GM15510 (cell line): Measurements from ENCODE around the gene FARP2.

Experiments
- POLR2A ChIP-seq: IDR thresholded peaks from 3 replicates; pipeline ENCODE4 v1.6.1; 2011; ENCODE audit warnings: borderline replicate concordance; ENCODE audit not compliant: insufficient read length; ENCODE audit errors: extremely low read depth

Gene FARP2

GRCh38 chr2:241508240-241509154 is 152.4 kb downstream of the FARP2 start, which contains the start of gene STK25:
STK25 (minus strand) TSS chr2:241508584; CDS start chr2:241508035, 549 bp downstream.
- TF ChIP-seq POLR2A = peak; percentile 78

DNA sequence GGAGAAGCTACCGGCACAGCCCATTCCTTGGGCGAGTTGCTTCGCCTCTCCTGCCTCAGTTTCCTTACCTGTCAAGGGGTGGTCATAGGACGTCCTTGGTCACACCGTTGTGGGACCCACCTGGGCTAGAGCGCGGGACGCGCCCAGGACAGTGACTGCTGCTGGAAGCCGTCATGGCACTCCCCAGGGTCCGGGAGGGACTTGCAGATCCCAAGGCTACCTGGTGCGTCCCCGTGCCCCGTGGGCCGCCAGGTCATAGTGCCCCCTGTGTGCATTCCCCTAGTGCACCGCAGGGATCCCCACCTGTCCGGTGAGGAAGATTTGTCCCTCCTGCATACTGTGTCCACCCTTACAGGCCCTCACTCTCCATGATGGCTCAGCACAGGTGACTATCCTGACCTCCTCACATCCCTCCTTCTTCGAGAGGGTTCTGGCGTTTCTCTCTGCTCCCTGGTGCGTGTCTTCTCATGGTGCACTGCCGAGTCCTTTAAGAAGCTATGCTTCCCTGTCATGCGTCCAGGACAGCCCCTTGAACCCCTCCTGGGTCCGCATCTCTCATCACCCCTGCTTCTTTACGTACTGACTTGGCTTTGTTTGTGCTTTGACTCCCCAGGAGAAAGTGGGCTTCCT is 153.2 kb downstream of the FARP2 start:
- no peak for TF ChIP-seq POLR2A

DNA sequence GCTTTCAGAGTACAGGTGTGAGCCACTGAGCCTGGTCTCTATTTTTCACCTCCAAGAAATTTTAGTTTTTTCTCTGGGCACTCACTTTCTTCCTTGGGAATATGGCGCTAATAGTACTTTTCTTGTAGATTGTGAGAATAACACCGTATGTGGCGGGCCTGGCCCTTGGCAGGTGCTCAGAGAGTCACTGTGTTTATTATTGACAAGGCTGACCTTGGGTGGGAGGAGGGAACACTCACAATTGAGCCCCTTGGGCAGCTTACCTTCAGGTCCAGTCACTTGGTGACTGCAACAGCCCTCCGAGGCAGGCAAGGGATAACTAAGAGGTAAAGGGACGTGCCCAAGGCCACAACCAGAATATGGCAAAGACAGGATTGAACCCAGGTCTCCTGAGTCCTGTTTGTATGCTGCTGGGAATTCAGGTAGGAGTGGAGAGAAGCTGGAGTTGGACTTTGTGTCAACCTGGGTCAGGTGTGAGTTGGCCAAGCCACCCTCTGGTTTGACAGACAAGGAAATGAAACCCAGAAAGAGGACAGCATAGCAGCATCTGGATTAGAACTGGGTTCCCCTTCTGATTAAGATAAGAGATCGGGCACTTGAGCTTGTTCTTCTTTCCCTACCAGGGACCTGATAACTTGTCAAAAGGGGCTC is 155.1 kb downstream of the FARP2 start:
- TF ChIP-seq POLR2A = no peak

DNA sequence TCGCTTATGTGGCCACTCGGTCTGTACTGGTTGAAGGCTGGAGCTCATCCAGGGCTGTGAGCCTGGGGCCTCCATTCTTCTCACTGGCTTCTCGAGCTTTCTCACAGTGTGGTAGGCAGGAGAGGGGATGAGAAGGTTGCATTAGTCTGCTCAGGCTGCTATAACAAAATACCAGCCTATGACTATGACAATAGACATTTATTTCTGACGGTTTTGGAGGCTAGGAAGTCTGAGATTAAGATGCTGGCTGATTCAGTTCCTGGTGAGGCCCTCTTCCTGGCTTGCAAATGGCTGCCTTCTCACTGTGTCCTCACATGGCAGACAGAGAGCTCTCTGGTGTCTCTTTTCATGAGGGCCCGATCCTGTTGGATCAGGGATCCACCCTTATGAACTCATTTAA is 158.5 kb downstream of the FARP2 start:
- no peak for TF ChIP-seq POLR2A

DNA sequence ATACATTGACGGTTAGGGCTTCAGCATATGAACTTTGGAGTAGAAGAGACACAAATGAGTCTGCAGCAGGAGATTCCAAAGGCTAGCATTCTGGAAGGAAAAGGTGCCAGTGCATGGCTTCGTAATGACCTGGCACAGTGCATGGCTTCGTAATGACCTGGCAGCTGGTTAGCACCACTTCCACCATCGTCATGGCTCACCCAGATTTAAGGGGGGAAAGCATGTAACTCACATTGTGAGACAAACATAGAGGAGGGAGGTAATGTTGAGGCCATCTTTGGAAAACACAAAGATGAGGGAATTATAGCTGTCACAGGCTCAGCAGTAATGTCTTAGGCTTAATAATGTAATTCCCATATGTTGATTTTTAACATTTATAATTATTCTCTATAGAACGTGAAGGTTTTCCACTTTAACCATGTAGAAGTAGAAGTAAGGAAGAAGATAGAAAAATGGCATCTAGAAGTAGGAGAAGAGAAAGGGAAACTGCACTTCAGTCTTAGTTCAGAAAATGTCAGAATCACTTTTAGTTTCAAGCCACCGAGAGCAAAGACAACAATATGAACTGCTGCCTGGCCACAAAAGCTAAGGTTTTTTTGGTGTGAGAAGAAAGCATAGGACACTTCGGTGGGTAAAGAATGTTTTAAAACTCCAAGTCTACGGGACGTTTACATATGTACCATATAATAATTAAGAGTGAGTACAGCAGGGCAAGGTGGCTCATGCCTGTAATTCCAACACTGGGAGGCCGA is 159.1 kb downstream of the FARP2 start:
- no peak for TF ChIP-seq POLR2A

- TF ChIP-seq POLR2A = no peak
These were observed 160.5 kb downstream of the FARP2 start for GRCh38 chr2:241516520-241516965.

DNA sequence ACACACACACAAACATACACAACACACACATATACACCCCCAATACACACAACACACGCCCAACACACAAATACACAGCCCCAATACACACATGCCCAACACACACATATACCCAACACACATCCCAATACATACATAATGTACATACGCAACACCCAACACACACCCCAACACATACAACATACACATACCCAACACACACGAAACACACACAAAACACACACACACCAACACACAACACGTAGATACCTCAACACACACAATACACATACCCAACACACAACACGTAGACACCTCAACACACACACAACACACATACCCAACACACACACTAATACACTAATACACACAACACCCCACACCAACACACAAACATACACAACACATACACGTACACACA is 161.2 kb downstream of the FARP2 start:
- TF ChIP-seq POLR2A = no peak

- no peak for TF ChIP-seq POLR2A
These were observed 163.6 kb downstream of the FARP2 start for GRCh38 chr2:241519669-241520068.

DNA sequence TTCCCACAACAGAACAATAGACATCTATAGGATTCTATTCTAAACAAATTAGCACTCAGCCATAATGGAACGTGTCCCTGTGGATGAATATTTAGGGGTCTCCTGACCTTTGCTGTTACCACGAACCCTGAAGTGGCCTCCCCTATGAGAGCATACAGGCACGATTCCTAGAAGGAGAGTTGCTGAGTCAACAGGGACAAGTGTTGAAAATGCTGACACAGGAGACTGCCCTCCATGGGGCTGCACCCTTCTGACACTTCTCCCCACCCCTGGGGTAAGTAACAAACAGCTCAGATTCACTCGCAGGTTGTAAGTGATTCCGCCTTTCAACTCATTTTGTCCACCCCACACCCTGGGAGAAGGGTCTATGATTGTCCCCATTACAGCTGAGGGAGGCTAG is 166.4 kb downstream of the FARP2 start:
- TF ChIP-seq POLR2A = no peak

- no peak for TF ChIP-seq POLR2A
These were observed 174.5 kb downstream of the FARP2 start for GRCh38 chr2:241530571-241530970.

GRCh38 chr2:241531161-241531722 is 175.2 kb downstream of the FARP2 start:
- no peak for TF ChIP-seq POLR2A

- TF ChIP-seq POLR2A = no peak
These were observed 176.1 kb downstream of the FARP2 start for GRCh38 chr2:241532168-241532567.

GRCh38 chr2:241532733-241533601 is 176.9 kb downstream of the FARP2 start:
- no peak for TF ChIP-seq POLR2A

- no peak for TF ChIP-seq POLR2A
These were observed 178.2 kb downstream of the FARP2 start for GRCh38 chr2:241534293-241534692.

- no peak for TF ChIP-seq POLR2A
These were observed 178.8 kb downstream of the FARP2 start for GRCh38 chr2:241534701-241535375.
